SK-N-MC (cell line): ENCODE measurements around the gene NPIPB5.
"Not testable (repeated sequence)": the region's sequence is repeated elsewhere in the genome, so short reads cannot be mapped to it uniquely, and the experiment has no call there.

Experiments
- EZH2 ChIP-seq: fragments of 200-600 bp; sonication (generic); IDR thresholded peaks from one replicate; pipeline ENCODE4 v1.6.1; 2017; ENCODE audit warnings: antibody characterized with exemption
- POLR2AphosphoS5 ChIP-seq: IDR thresholded peaks from 2 replicates; pipeline ENCODE4 v1.6.1; 2012; ENCODE audit warnings: mild to moderate bottlenecking, low read depth, low read length, borderline replicate concordance

GRCh38 chr16:22537996-22538395, 27.3 kb downstream of the NPIPB5 start:
- TF ChIP-seq EZH2, POLR2AphosphoS5: not testable (repeated sequence)
